ENCODE data around the gene RRAS.

RRAS gene

GRCh38 chr19:49676784-49677230, 36.9 kb upstream of the RRAS start:
- peak; percentile 99 to 100 (median 100) for DNase-seq

- peak in 2 of 3 experiments; percentile 96 to 97 for DNase-seq
Observed at GRCh38 chr19:49676136-49676783, 36.3 kb upstream of the RRAS start.

GRCh38 chr19:49672131-49672919, 32.4 kb upstream of the RRAS start:
- DNase-seq: peak; percentile 70 to 80 (median 73)

GRCh38 chr19:49669516-49669915, 29.6 kb upstream of the RRAS start:
- no peak for DNase-seq

- no peak for DNase-seq
Observed at GRCh38 chr19:49667473-49667872, 27.5 kb upstream of the RRAS start.

GRCh38 chr19:49666120-49666444, 26.1 kb upstream of the RRAS start:
- DNase-seq: no peak

GRCh38 chr19:49665351-49666119, 25.6 kb upstream of the RRAS start, which contains the start of the genes BCL2L12 and IRF3:
TSS of gene BCL2L12 (plus strand) at chr19:49665933. CDS start at chr19:49666693, 760 bp downstream.
TSS of gene IRF3 (minus strand) at chr19:49665857. CDS start at chr19:49664838, 1,019 bp downstream.
- peak; percentile 90 to 98 (median 92) for DNase-seq

- no peak for DNase-seq
Observed at GRCh38 chr19:49665036-49665350, 25.1 kb upstream of the RRAS start.

- DNase-seq: peak; percentile 86 to 90 (median 89)
Observed at GRCh38 chr19:49664171-49665035, 24.5 kb upstream of the RRAS start.

- DNase-seq: no peak
Observed at GRCh38 chr19:49663224-49663623, 23.3 kb upstream of the RRAS start.

- no peak for DNase-seq
Observed at GRCh38 chr19:49662011-49662410, 22.1 kb upstream of the RRAS start.

GRCh38 chr19:49660338-49660961, 20.5 kb upstream of the RRAS start:
- no peak for DNase-seq

- DNase-seq: no peak
Observed at GRCh38 chr19:49658566-49659442, 18.9 kb upstream of the RRAS start.

GRCh38 chr19:49658139-49658517, 18.2 kb upstream of the RRAS start:
- no peak for DNase-seq

- DNase-seq: no peak
Observed at GRCh38 chr19:49657493-49658138, 17.7 kb upstream of the RRAS start.

GRCh38 chr19:49656456-49657109, 16.6 kb upstream of the RRAS start:
- no peak for DNase-seq

GRCh38 chr19:49655570-49656455, 15.9 kb upstream of the RRAS start:
- DNase-seq: no peak

- DNase-seq: no peak
Observed at GRCh38 chr19:49654581-49654980, 14.6 kb upstream of the RRAS start.

- DNase-seq: no peak
Observed at GRCh38 chr19:49653466-49653806, 13.5 kb upstream of the RRAS start.
